H9 (cell line): ENCODE results near the gene HOXD11. TPM values are rescaled to one million over a fixed set of nuclear protein-coding genes. Genes with fewer than 3 reads are reported as not detected.

Source experiments
- DNase-seq: peaks from one replicate; pipeline ENCODE4 v3.0.0-alpha.2; 2017
- H2AFZ ChIP-seq: one replicate; pipeline ENCODE4 v1.6.1; 2013; ENCODE audit warnings: mild to moderate bottlenecking, low read length, control low read depth, moderate library complexity
- H2AK5ac ChIP-seq: 2 replicates; pipeline ENCODE4 v1.6.1; 2013; ENCODE audit warnings: low read length, control low read depth, mixed read lengths; ENCODE audit not compliant: insufficient read length
- H2BK120ac ChIP-seq: one replicate; pipeline ENCODE4 v1.6.1; 2013; ENCODE audit warnings: low read depth, mild to moderate bottlenecking, low read length, control low read depth, inconsistent platforms; ENCODE audit not compliant: poor library complexity, severe bottlenecking
- H2BK12ac ChIP-seq: 2 replicates; pipeline ENCODE4 v1.6.1; 2013; ENCODE audit warnings: low read length, control low read depth, mixed read lengths, low read depth; ENCODE audit not compliant: insufficient read length
- H2BK15ac ChIP-seq: 2 replicates; pipeline ENCODE4 v1.6.1; 2013; ENCODE audit warnings: low read depth, low read length, control low read depth
- H2BK20ac ChIP-seq: one replicate; pipeline ENCODE4 v1.6.1; 2013; ENCODE audit warnings: low read depth, mild to moderate bottlenecking, low read length, control low read depth, inconsistent platforms; ENCODE audit not compliant: poor library complexity, severe bottlenecking
- H2BK5ac ChIP-seq: 2 replicates; pipeline ENCODE4 v1.6.1; 2013; ENCODE audit warnings: low read length, control low read depth, mixed read lengths; ENCODE audit not compliant: insufficient read length
- H3K14ac ChIP-seq: 2 replicates; pipeline ENCODE4 v1.6.1; 2013; ENCODE audit warnings: low read length, control low read depth; ENCODE audit not compliant: insufficient read depth
- H3K18ac ChIP-seq: 2 replicates; pipeline ENCODE4 v1.6.1; 2013; ENCODE audit warnings: low read depth, mild to moderate bottlenecking, mixed read lengths, low read length, control low read depth; ENCODE audit not compliant: insufficient read length
- H3K23ac ChIP-seq: 2 replicates; pipeline ENCODE4 v1.6.1; 2013; ENCODE audit warnings: low read length, control low read depth, mixed read lengths, low read depth; ENCODE audit not compliant: insufficient read length
- H3K23me2 ChIP-seq: 2 replicates; pipeline ENCODE4 v1.6.1; 2013; ENCODE audit warnings: low read depth, mild to moderate bottlenecking, mixed read lengths, low read length, control low read depth; ENCODE audit not compliant: insufficient read length, poor library complexity, severe bottlenecking
- H3K27ac ChIP-seq: 2 replicates; pipeline ENCODE4 v1.5.1; 2013; ENCODE audit warnings: low read length, control low read depth, mixed read lengths, low read depth; ENCODE audit not compliant: insufficient read length
- H3K27me3 ChIP-seq: 2 replicates; pipeline ENCODE4 v1.6.1; 2013; ENCODE audit warnings: low read length, control low read depth, inconsistent platforms; ENCODE audit not compliant: insufficient read depth
- H3K4ac ChIP-seq: 2 replicates; pipeline ENCODE4 v1.6.1; 2013; ENCODE audit warnings: low read depth, mild to moderate bottlenecking, control low read depth, inconsistent platforms, low read length, moderate library complexity
- H3K4me1 ChIP-seq: 2 replicates; pipeline ENCODE4 v1.6.1; 2013; ENCODE audit warnings: low read length, control low read depth, inconsistent platforms; ENCODE audit not compliant: insufficient read depth
- H3K4me2 ChIP-seq: 2 replicates; pipeline ENCODE4 v1.6.1; 2013; ENCODE audit warnings: low read length, control low read depth, mixed read lengths; ENCODE audit not compliant: insufficient read length, insufficient read depth
- H3K56ac ChIP-seq: 2 replicates; pipeline ENCODE4 v1.6.1; 2013; ENCODE audit warnings: low read depth, mild to moderate bottlenecking, mixed read lengths, low read length, control low read depth; ENCODE audit not compliant: insufficient read length
- H3K79me1 ChIP-seq: 2 replicates; pipeline ENCODE4 v1.6.1; 2013; ENCODE audit warnings: low read depth, mild to moderate bottlenecking, moderate library complexity, low read length, control low read depth, inconsistent platforms; ENCODE audit not compliant: insufficient read depth, poor library complexity, severe bottlenecking
- H3K79me2 ChIP-seq: 2 replicates; pipeline ENCODE4 v1.6.1; 2013; ENCODE audit warnings: low read length, control low read depth, inconsistent platforms; ENCODE audit not compliant: insufficient read depth
- H3K9ac ChIP-seq: 2 replicates; pipeline ENCODE4 v1.6.1; 2013; ENCODE audit warnings: low read length, control low read depth, mixed read lengths; ENCODE audit not compliant: insufficient read length; ENCODE audit errors: extremely low read depth
- H3K9me3 ChIP-seq: one replicate; pipeline ENCODE4 v1.6.1; 2013; ENCODE audit warnings: low read depth, low read length, inconsistent platforms; ENCODE audit not compliant: control insufficient read depth
- H3T11ph ChIP-seq: one replicate; pipeline ENCODE4 v1.6.1; 2013; ENCODE audit warnings: mild to moderate bottlenecking, low read length, control low read depth, inconsistent platforms
- H4K20me1 ChIP-seq: one replicate; pipeline ENCODE4 v1.6.1; 2013; ENCODE audit not compliant: control insufficient read depth, insufficient read length, insufficient read depth
- H4K5ac ChIP-seq: 2 replicates; pipeline ENCODE4 v1.6.1; 2013; ENCODE audit warnings: low read depth, mild to moderate bottlenecking, mixed read lengths, low read length, control low read depth; ENCODE audit not compliant: insufficient read length
- H4K8ac ChIP-seq: replicated peaks from 2 replicates; pipeline ENCODE4 v1.6.1; 2013; ENCODE audit warnings: low read length, control low read depth, mixed read lengths, low read depth; ENCODE audit not compliant: insufficient read length
- H4K91ac ChIP-seq: 2 replicates; pipeline ENCODE4 v1.6.1; 2013; ENCODE audit warnings: low read depth, mild to moderate bottlenecking, moderate library complexity, mixed read lengths, low read length, control low read depth; ENCODE audit not compliant: insufficient read length
- H3K27ac Mint-ChIP-seq, 3 experiments: 2 replicates in 2 of 3; 3 replicates in 1 of 3; pipeline ENCODE4 v1.8.0; 2020 to 2021; ENCODE audit warnings: mixed read lengths in 3 of 3, mild to moderate bottlenecking in 1 of 3, moderate library complexity in 1 of 3
- H3K27me3 Mint-ChIP-seq: 2 replicates; pipeline ENCODE4 v1.8.0; 2021; ENCODE audit warnings: low read depth, mild to moderate bottlenecking, moderate library complexity, mixed read lengths
- H3K36me3 Mint-ChIP-seq, 3 experiments: 2 replicates in 2 of 3; 3 replicates in 1 of 3; pipeline ENCODE4 v1.8.0; 2020 to 2021; ENCODE audit warnings: low read depth in 3 of 3, mixed read lengths in 3 of 3; ENCODE audit not compliant: insufficient read depth in 1 of 3
- H3K4me1 Mint-ChIP-seq, 2 experiments: 2 replicates each; pipeline ENCODE4 v1.8.0; 2020; ENCODE audit warnings: mixed read lengths in 2 of 2
- H3K4me3 Mint-ChIP-seq, 2 experiments: 2 replicates in 1 of 2; 3 replicates in 1 of 2; pipeline ENCODE4 v1.8.0; 2020 to 2021; ENCODE audit warnings: mild to moderate bottlenecking in 2 of 2, mixed read lengths in 2 of 2, moderate library complexity in 1 of 2
- H3K9me3 Mint-ChIP-seq, 2 experiments: 2 replicates in 1 of 2; 3 replicates in 1 of 2; pipeline ENCODE4 v1.8.0; 2020; ENCODE audit warnings: mild to moderate bottlenecking in 2 of 2, mixed read lengths in 2 of 2, moderate library complexity in 1 of 2
- CTCF ChIP-seq: fragments of 200-600 bp; sonication (generic); conservative IDR thresholded peaks from 3 replicates; pipeline ENCODE4 v1.8.0; 2021; ENCODE audit warnings: antibody characterized with exemption, mild to moderate bottlenecking
- total RNA-seq: library from RNA; stranded (reverse); gene quantifications from 2 replicates; pipeline ENCODE4 v1.2.1, GENCODE V29; 2021

HOXD11 gene
- total RNA-seq, 1 experiment from 2014 or later, result not detected

- H3K14ac ChIP-seq, result no peak overlapping the region
- no peak overlapping the region for H2BK20ac ChIP-seq
- H3K9ac ChIP-seq, result no peak overlapping the region
- no peak overlapping the region for H2BK120ac ChIP-seq
- no peak overlapping the region for H4K8ac ChIP-seq
- no peak overlapping the region for H3K56ac ChIP-seq
- no peak overlapping the region for H3K4me2 ChIP-seq
- H3K79me2 ChIP-seq, result no peaks in the 10 kb centered on the region
- Mint-ChIP-seq H3K9me3 (peaks cover 11 to 16% of the 10 kb centered on the region in 2 experiments; a peak in 4 of 5 replicates), H3K27ac (no peak overlapping the region), H3K4me1 (peaks cover 11 to 27% of the 10 kb centered on the region in 2 experiments), H3K4me3 (no peak overlapping the region), H3K27me3 (peaks cover 98% of the 10 kb centered on the region), H3K36me3 (peaks cover 0 to 3% (median 0%) of the 10 kb centered on the region in 3 experiments; a peak in 2 of 7 replicates)
- H4K5ac ChIP-seq, result no peak overlapping the region
- H3K4me1 ChIP-seq, result peaks cover 3% of the 10 kb centered on the region; the same call in 1 of the 2 replicates
- no peak overlapping the region for H2AK5ac ChIP-seq
- no peak overlapping the region for H2BK12ac ChIP-seq
- H3K23me2 ChIP-seq, result no peaks in the 10 kb centered on the region
- H4K20me1 ChIP-seq, result no peaks in the 10 kb centered on the region
- no peak overlapping the region for H2BK5ac ChIP-seq
- H3K23ac ChIP-seq, result no peak overlapping the region
- no peak for TF ChIP-seq CTCF
- no peak overlapping the region for H3K18ac ChIP-seq
- DNase-seq, result no peak
- no peaks in the 10 kb centered on the region for H3K9me3 ChIP-seq
- H4K91ac ChIP-seq, result no peak overlapping the region
- no peaks in the 10 kb centered on the region for H3K79me1 ChIP-seq
- no peak overlapping the region for H2AFZ ChIP-seq
- no peak overlapping the region for H3T11ph ChIP-seq
- H3K27me3 ChIP-seq, result peaks cover 95% of the 10 kb centered on the region
- H3K27ac ChIP-seq, result no peak overlapping the region
- no peak overlapping the region for H2BK15ac ChIP-seq
- no peak overlapping the region for H3K4ac ChIP-seq
Measured at GRCh38 chr2:176089843-176090395, 17.2 kb upstream of the HOXD11 start.
